Renal cortical epithelial cell (primary cell): ENCODE measurements around the gene COL25A1. TPM values are rescaled to one million over a fixed set of nuclear protein-coding genes. Genes with fewer than 3 reads are reported as not detected.

Experiments
- DNase-seq: peaks from one replicate; pipeline ENCODE4 v3.0.0-alpha.2; 2011; ENCODE audit warnings: low read depth
- total RNA-seq: library from RNA; depleted of rRNA; stranded (reverse); fragments of >200 nt; gene quantifications from 2 replicates; pipeline ENCODE4 v1.2.3, GENCODE V29; 2014

The COL25A1 gene
- total RNA-seq, 1 donor from 2014 or later: 0.35 TPM

- no peak for DNase-seq
Observed at GRCh38 chr4:108868606-108869227, 433.7 kb downstream of the COL25A1 start.

DNA sequence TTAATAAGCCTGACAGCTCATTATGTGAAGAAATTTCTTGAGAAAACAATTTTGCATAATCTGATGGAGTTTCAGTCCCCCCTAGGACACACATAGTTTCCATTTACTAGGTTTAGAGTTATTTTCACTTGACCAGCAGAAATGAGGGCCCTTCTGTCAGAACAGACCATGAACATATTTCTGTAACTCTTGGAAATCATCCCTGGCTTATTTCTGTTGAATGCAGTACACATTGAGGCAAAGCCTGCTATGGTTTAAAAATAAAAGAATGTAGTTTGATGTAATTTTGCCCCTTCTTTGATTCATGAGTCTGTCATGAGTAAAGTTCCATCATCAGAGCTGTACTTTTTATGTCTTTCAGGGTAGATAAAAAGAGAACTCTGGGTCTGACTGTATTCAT, 435.0 kb downstream of the COL25A1 start:
- DNase-seq: no peak

- DNase-seq: peak; percentile 27
Observed at GRCh38 chr4:108861334-108861733, 441.1 kb downstream of the COL25A1 start.

GRCh38 chr4:108854786-108855185, 447.7 kb downstream of the COL25A1 start:
- no peak for DNase-seq

- DNase-seq: no peak
Observed at GRCh38 chr4:108852691-108853090, 449.8 kb downstream of the COL25A1 start.

DNA sequence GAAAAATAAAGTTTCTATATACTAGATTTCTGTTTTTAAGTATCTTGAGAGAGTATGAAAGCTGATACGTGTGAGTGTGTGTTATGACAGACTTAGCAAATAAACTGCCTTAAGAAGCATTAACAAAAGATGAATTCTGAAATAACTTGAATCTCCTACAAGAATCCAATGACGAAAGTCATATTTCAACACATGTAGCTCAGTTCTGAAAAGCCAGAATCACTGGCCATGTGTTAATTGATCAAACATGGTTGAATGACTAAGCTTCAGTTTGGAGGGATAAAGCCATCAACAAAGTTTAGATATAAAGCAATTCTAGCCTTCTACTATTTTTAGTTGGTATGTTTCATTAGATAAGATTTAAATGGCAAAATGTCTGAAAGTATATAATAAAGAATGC, 451.1 kb downstream of the COL25A1 start:
- DNase-seq: no peak

- DNase-seq: no peak
Observed at GRCh38 chr4:108850219-108850649, 452.2 kb downstream of the COL25A1 start.

DNA sequence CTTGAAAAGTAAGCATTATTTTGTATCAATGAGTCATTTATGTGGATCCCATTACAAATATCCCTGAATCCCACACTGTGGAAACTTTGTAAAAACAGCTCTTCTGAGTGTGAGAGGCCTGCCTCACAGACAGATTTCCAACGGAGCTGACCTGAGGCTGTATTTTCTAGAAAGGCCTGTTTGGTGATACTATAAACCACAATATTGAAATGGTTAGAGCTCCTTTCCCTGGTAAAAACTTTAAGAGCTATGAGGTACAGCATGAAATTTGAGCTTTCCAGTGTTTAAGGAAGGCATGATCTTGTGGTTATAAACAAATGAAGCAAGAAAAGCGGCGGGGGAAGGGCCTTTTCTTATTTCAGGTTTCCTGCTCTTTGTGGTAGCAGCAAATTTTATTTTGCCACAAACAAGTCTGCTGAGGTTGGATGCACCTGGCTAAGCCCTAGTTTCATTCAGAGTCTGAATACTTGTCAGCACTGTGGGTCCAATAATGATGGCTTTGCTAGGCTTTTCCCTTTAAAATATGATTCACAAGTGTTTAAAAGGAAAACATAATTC, 452.8 kb downstream of the COL25A1 start:
- peak; percentile 85 for DNase-seq

DNA sequence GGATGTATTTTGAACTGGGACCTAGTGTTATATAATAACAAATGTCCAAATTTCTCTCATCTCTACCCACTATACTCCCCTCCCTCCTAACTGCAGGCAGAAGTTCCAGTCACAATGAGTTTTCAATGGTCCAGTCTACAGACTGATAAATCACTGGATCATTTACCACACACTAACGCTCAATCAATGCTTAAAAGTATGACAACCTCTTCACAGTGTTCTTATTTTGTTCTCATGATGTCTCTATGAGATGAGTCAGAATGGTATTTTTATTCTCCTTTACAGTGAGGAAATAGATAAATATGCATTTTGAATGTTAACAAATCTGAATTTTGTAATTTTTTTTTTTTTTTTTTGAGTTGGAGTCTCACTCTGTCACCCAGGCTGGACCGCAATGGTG, 455.9 kb downstream of the COL25A1 start:
- DNase-seq: no peak

GRCh38 chr4:108840426-108840975, 462.0 kb downstream of the COL25A1 start:
- no peak for DNase-seq

DNA sequence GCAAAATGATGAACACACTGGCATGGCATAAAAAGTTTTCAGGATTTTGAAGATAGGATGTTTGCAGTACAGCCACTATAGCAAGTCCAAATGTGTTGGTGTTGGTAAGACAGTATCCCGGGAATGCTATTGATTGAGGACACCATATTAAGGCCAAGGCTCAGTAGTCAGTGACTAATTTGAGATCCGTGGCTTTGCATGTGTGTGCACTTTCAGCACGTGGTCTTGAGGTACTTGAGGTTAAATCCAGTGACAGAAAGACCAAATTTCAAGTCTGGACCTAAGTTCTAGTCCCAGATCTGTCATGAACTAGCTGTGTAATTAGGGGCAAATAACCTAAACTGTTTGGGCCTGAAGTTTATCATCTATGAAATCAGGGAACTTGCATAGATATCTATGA, 463.1 kb downstream of the COL25A1 start:
- no peak for DNase-seq

DNA sequence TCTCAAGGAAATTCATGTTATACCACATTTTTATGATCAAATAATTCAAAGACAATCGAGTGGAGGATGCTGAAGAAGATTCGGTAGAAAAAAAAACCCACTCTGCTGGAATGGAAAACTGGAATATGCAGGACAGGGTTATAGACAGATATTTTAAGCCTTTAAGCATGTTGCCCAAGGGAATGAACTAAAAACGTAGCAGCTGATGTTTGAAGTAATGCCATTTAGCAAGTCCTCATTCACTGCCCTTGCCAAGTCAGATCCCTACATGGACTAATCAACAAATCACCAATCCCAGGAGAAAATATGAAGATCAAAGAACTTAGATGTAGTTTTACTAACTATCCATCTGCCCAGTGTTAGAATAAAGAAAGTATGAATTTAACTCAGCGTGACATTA, 464.0 kb downstream of the COL25A1 start:
- DNase-seq: no peak

GRCh38 chr4:108834835-108835384, 467.5 kb downstream of the COL25A1 start:
- DNase-seq: peak; percentile 54

DNA sequence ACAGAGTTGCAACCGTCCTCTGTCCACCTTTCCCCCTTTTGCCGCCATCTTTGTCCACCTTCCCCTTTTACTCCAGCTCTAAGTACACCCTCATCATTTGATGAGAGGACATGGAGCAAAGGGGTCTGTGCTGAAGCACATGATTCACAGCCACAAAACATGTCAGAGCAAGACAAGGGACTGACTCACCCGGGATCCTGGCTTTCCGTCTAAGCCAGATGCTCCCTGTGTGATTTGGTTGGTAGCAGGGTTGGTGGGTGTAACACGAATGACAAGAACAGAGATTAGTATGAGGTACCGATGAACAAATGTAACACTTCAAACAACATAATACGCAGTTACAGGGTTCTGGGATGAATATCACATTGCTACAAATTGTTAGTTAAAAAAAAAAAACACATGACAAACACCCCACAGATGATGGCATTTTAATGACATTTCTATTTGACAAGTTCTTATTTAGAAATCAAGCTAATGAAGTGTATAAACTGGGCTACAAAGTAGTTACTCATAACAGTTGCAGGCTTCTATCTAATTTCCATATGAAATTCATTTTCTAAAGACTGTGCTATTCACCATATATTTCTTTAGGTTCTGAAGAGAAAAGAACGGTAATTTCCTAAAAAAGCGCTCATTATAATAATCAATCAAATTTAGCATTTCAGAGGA, 468.2 kb downstream of the COL25A1 start:
- no peak for DNase-seq

DNA sequence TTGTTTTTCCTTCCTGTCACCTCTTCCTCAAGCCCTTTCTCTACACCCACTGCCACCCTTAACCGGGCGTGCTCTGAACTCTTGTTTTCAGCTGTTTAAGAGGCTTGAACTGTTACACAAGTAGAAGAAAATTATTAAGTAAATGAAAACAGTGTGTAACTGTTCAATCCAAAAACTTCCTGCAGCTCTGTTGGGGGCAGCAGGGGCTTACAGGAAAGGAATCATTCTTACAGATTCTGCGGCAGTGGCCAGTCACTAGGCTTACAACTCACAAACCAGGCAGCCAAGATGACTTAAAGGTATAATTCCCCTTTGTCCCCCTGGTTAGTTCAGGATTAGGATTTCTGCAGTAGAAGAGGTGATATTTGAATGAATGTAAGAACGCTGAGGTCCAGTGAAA, 469.4 kb downstream of the COL25A1 start:
- no peak for DNase-seq

DNA sequence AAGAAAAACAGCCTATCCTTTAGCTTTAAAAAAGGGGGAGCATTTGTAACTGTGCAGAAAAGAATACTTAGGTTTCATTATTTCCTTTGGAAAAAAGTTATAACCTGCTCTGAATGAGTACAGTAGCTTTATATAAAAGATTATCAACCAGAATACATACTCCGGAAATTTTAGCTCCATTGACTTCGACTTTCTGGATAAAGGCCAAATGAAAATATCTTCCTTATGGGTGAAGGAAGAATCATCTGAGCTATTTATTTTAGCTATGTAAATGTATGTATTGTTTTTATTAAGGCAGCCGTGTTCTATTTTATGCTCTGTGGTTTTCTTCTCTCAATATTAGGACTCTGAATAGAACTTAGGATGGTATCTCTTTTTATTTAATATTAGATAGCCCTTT, 470.6 kb downstream of the COL25A1 start:
- no peak for DNase-seq

DNA sequence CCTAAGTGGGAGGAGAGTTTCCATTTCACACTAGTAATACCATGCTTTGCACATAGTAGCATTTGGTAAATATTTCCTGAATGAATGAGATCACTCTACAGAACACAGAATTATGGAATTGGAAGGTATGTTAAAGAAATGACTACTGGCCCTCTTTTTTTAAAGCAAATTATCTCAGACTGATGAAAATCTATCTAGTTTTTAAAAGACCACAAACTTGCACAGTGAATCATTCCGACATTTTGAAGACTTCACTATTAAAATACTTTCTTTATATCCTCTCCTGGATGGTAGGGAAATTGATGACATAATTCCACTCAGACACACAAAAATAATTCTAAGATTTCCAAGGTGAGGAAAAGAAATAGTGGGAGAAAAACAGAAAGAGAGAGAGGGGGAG, 471.2 kb downstream of the COL25A1 start:
- no peak for DNase-seq

GRCh38 chr4:108830509-108831244, 471.8 kb downstream of the COL25A1 start:
- peak; percentile 32 for DNase-seq

DNA sequence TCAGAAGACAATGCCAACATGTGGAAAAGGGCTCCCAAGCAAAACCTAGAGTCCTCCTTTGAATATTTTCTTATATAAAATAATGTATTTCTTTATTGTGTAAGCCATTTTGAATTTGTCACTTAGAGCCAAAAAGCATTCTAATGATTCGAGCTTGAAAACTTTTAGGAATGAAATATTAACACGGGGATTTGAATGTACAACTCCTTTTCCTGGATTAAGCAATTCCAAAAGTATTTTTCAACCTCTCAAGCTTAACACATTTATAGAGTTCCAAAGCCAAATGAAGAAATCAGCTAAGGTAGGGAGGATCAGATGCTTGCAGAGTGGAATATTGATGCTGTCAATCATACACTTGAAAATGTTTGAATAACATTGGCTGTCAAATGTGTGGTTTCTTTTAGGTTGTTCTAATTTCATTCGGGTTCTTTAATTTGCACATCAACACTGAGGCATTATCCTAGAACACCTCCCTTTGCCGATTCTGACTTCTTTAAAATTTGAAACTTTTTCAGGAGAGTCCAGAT, 472.4 kb downstream of the COL25A1 start:
- peak; percentile 25 for DNase-seq

DNA sequence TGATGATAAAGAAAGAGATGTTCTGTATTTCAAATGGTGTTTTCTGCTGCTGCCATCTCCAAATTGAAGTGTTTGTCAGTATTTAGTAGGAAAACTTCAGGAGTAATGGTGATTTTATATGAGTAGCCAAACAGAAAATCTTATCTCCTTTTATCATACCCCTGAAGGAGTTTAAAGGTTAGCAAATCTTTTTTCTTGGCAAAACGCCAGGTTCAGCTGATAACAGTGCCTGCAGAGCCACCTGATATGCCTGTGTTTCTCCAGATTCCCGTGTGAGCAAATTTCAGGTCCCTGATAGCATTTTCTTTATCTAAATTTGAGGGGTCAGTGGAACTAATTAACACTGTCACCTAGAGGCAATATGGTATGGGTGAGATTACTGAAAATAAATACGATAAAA, 473.8 kb downstream of the COL25A1 start:
- no peak for DNase-seq

DNA sequence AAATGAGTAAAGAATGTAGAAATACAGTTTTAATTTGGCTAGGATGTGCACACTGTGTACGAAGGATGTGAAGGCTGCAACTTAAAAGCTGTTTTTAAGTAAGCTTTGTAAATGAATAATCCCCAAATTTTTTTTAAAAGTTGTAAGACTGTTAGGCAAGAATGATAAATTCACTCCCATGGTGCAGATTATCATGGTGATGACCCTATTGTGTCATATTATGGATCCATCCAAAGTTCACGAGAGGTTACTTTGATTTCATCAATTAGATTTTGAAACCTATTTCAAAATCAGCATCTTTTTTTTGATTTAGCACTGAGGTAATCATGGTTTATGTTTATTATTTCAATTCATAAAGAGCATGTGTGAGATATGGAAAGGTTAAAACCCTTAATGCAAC, 476.7 kb downstream of the COL25A1 start:
- no peak for DNase-seq
